NCI-H345 treated with DMSO at 0.1 percent for 48 hours (cell line): ENCODE measurements around the gene ZNF710.

Experiments used
- DNase-seq: peaks from one replicate; lab custom pipeline; 2025; ENCODE audit not compliant: unreplicated experiment; lab: John Stamatoyannopoulos, UW

Gene ZNF710

GRCh38 chr15:90016721-90017120 is 15.6 kb downstream of the ZNF710 start:
- no peak for DNase-seq

DNA sequence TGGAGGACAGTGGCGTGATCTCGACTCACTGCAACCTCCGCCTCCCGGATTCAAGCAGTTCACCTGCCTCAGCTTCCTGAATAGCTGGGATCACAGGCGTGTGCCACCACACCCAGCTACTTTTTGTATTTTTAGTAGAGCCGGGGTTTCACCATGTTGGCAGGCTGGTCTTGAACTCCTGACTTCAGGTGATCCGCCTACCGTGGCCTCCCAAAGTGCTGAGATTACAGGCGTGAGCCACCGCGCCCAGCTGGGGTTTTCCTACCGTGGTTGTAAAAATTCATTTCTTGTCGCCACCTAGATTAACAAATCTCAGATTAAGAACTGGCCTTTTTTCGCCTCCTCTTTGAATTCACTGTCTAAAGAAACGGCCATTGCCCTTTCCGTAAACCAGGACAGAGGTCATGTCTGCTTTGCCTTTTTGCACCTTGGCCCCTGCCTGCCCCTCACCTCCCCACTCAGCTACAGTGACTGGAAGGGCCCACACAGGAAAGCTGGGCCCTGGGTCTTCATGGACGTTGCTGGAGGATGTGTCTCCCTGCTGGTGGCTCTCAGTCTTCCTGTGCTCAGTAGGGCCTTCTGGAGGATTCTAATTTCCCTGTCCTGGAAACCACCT is 17.2 kb downstream of the ZNF710 start:
- no peak for DNase-seq

- no peak for DNase-seq
These were observed 18.5 kb downstream of the ZNF710 start for GRCh38 chr15:90019611-90020010.

GRCh38 chr15:90020021-90020735 is 19.1 kb downstream of the ZNF710 start:
- DNase-seq, result no peak

DNA sequence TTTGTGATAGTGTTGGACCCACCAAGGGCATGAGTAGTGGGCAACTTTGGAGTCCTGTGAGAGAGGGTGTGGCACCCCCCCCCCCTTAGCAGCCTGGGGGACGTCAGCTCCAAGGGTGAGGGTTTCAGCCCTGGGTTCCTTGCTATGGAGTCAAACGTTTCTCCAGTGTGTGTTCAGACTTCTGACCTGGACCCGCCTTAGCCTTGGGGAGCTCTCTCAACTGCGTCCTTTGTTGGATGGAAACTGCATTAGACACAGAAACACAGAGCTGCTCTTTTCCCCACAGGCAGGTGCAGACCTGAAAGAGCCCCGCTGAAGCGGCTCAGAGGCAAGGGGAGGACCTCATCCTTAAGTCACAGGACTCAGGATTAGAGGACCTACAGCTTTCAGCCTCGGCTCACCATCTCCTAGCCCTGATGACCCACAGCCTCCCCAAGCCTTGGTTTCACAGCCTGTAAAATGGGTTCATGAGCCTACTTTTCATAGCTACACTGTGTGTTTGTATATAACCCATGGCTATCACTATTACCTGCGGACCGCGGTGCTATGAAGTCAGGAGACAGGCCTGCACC is 19.9 kb downstream of the ZNF710 start:
- no peak for DNase-seq

- DNase-seq, result no peak
These were observed 21.2 kb downstream of the ZNF710 start for GRCh38 chr15:90022345-90022744.

GRCh38 chr15:90022905-90023700 is 22.0 kb downstream of the ZNF710 start:
- no peak for DNase-seq

GRCh38 chr15:90024406-90024805 is 23.3 kb downstream of the ZNF710 start:
- DNase-seq, result no peak

DNA sequence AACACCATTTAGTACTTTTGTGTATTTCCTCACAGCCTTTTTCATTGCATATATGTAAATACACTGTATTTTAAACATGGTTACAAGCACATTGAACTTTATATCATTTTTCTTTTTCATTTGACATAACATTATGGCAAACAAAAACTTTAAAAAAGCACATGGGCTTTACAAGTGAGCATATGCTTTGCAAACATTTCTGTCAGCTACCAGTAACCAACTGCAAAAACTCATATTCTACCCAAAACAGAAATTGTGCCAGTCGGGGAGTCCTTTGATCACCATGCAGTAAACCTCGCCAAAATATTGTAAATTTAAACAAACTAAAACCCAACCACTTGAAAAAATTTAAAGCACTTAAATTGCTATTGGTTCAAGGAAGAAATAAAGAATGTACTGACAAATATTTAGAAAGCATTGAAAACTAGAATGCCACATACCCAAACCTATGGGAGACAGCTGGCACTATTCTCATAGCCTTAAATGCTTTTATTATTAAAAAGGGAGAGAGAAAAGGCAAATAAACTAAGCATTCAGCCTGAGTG is 24.4 kb downstream of the ZNF710 start:
- no peak for DNase-seq

DNA sequence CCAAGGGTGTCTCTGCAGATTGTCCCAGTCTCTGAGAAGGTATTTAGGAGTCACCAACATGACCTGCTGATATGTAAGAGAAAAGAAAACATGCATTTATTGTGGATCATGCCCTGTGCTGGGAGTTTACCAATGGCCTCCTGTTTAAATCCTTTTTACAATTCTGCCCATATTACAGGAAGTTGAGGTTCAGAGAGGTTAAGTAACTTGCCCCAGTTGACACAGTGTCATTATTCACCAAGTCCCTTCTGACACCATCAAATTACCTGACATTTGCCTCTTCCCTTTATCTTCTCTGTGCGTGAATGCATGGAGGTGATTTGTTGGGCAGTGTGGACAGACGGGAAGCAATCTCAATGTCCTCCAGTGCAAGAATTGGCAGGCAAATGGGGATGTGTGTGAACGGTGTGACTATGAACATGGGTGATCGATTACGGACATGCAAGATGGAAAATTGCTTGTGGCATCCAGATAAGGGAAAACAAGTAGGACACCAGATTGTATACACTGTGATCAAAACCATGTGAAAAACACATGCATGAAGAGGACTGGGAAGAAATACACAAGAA is 27.3 kb downstream of the ZNF710 start:
- DNase-seq, result no peak

GRCh38 chr15:90029024-90029423 is 27.9 kb downstream of the ZNF710 start:
- DNase-seq, result no peak

GRCh38 chr15:90030376-90030775 is 29.3 kb downstream of the ZNF710 start:
- DNase-seq, result no peak

DNA sequence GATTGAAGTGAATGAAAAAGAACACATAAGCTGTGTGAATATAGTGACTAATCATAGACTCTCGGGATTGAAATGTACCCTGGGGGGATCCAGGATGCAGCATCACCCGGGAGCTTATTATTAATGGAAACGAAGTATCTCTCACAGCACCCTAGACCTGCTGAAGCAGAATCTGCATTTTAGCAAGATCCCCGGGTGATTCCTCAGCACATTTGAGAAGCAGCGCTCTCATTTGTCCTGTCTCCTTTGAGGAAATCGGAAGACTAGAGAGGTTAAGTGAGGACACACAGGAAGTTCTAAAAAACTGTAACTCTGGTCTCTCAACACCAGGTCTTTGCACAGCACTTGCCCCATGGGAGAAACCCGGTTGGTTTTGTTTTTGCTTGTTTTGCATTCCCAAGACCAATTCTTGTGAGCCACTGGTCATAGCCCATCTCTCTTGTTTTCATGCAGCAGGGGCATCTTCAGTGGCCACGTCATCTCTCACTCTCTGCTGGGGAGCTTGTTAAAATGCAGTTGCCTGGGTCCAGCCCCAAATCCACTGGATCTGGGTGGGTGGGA is 30.2 kb downstream of the ZNF710 start:
- no peak for DNase-seq

DNA sequence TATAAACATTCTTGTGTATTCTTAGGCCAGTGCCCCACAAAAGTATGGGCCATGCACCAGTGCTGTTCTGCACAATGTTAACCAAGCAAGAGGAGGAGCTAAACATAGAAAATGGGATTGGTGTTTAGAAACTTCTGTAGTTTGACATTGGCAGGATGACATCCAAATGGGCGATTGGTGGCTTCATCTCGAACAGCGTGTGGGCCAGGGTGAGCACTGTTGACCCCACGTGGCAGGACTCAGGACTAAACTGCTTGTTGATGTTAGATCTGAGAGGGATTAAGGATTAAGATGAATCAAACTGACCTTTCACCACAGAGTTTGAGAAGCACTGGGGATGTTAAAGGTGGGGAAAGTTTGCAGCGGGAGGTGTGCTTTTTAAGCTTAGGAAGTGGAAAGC is 31.9 kb downstream of the ZNF710 start:
- DNase-seq, result no peak

DNA sequence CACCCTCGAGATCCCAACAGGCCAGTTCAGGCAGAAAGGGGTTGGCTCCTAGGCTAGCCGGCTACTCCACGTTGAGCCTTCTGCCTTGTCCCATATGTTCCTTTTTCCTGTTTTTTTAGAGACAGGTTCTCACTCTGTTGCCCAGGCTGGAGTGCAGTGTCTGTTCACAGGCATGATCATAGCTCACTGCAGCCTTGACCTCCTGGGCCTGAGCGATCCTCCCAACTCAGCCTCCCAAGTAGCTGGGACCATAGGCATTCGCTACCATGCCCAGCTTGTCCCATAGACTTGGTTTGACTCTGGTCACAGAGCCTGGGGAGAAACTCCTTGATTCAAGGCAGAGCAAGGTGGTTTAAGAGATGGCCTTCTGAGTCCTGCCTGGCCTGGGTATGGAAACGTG is 32.3 kb downstream of the ZNF710 start:
- DNase-seq, result no peak

GRCh38 chr15:90035095-90035839 is 34.1 kb downstream of the ZNF710 start:
- DNase-seq, result no peak

- no peak for DNase-seq
These were observed 34.7 kb downstream of the ZNF710 start for GRCh38 chr15:90035840-90036230.

DNA sequence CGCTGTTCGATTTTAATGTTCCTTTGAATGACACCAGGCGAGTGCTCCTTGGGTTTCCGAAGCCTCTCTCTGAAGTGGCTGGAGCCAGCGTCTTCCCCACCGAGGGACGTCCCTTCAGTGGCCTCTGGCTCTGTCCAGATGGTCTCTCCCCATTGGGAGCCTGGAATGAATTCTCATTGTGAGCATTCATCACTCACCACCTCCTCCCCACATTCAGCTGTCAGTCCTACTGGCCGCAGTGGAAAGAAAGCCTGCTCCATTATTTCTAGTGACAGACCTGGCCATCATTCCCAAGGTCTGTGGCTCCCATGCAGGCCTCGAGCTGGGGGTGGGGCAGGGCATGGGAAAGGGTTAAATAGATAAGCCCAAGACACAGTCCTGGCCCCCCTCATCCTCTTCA is 35.2 kb downstream of the ZNF710 start:
- DNase-seq, result no peak

DNA sequence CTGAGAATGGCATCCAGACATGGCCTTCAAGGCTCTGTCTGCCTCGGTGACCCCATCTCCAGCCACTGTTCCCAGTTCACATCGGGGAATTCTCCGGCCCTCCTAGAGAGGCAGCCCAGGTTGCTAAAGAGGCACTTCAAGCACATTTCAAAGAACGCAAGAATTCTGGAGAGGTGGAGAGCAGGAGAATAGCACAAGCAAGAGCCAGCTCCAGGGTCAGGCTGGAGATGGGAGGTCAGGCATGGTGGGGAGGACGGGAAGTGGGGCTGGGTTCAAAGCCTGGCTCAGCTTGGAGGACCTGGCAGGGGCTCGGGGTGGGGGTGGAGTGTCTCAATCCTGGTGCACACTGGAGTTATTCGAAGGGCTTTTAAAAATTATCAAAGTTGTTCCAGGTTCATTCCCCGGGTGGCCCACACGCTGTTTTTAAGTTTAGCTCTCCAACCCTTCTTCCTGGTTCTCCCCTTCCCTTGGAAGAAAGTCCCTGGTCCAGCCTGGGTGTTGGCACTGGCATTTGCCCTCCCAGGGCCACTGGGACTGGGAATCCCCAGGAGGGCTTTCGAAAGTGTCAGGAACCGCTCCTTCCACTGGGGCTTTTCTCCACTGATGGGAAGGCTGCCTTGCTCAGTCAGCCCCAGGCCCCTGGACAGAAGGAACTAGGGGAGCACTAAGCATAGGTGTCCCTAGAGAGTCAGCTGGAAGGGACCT is 35.8 kb downstream of the ZNF710 start:
- DNase-seq, result no peak

- DNase-seq, result no peak
These were observed 36.4 kb downstream of the ZNF710 start for GRCh38 chr15:90037511-90037860.
